Neural crest cell (in vitro differentiated cells): ENCODE results near the gene C2orf15. TPM values are rescaled to one million over a fixed set of nuclear protein-coding genes. Genes with fewer than 3 reads are reported as not detected.
A peak's percentile ranks its signal among the peaks of the same experiment; 100 is the strongest.

ENCODE experiments used
- DNase-seq: peaks from one replicate; pipeline ENCODE4 v3.0.0; 2021; ENCODE audit warnings: low read depth, mixed read lengths, low spot score
- H3K27ac Mint-ChIP-seq: one replicate; pipeline ENCODE4 v1.8.0; 2021; ENCODE audit warnings: mild to moderate bottlenecking, mixed read lengths; ENCODE audit not compliant: unreplicated experiment
- H3K27me3 Mint-ChIP-seq: 2 replicates; pipeline ENCODE4 v1.8.0; 2021; ENCODE audit warnings: low read depth, mild to moderate bottlenecking, mixed read lengths
- H3K36me3 Mint-ChIP-seq: 2 replicates; pipeline ENCODE4 v1.8.0; 2021; ENCODE audit warnings: low read depth, mild to moderate bottlenecking, mixed read lengths
- H3K4me1 Mint-ChIP-seq: 2 replicates; pipeline ENCODE4 v1.8.0; 2021; ENCODE audit warnings: mixed read lengths
- H3K4me3 Mint-ChIP-seq: one replicate; pipeline ENCODE4 v1.8.0; 2021; ENCODE audit warnings: mild to moderate bottlenecking, mixed read lengths
- H3K9me3 Mint-ChIP-seq: 2 replicates; pipeline ENCODE4 v1.8.0; 2021; ENCODE audit warnings: mixed read lengths
- total RNA-seq: library from RNA; stranded (reverse); gene quantifications from 2 replicates; pipeline ENCODE4 v1.2.1, GENCODE V29; 2021
- TF ChIP-seq, protein P1 (sequence below): fragments of 200-600 bp; sonication (generic); conservative IDR thresholded peaks from 2 replicates; pipeline ENCODE4 v1.5.0; 2021; ENCODE audit warnings: antibody characterized with exemption, mild to moderate bottlenecking

C2orf15 gene
- total RNA-seq, 1 donor from 2014 or later = 0.37 TPM

DNA sequence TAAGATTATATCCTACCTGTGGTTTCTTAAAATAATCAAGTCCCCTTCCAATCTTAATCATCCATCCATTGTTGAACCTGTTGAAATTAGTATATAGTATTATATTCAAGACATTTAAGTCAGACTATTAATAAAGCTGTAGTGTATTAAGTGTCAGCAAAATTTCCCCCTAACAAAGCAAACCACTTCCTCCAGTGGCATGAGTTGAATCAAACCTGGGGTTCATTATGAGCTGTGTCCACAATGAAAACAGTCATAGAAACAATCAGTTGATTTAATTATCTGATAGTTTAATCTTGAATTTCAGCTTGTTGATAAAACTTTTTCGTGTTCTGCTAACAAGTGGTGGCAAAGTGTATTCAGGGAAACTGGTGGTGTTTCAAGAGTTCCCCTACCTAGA lies 28.0 kb downstream of the C2orf15 start:
- Mint-ChIP-seq H3K9me3 (no peaks in the 10 kb centered on the region), H3K4me1 (no peaks in the 10 kb centered on the region), H3K27me3 (no peaks in the 10 kb centered on the region), H3K4me3 (no peak overlapping the region), H3K36me3 (no peaks in the 10 kb centered on the region), H3K27ac (no peak overlapping the region)
- TF ChIP-seq, protein P1, sequence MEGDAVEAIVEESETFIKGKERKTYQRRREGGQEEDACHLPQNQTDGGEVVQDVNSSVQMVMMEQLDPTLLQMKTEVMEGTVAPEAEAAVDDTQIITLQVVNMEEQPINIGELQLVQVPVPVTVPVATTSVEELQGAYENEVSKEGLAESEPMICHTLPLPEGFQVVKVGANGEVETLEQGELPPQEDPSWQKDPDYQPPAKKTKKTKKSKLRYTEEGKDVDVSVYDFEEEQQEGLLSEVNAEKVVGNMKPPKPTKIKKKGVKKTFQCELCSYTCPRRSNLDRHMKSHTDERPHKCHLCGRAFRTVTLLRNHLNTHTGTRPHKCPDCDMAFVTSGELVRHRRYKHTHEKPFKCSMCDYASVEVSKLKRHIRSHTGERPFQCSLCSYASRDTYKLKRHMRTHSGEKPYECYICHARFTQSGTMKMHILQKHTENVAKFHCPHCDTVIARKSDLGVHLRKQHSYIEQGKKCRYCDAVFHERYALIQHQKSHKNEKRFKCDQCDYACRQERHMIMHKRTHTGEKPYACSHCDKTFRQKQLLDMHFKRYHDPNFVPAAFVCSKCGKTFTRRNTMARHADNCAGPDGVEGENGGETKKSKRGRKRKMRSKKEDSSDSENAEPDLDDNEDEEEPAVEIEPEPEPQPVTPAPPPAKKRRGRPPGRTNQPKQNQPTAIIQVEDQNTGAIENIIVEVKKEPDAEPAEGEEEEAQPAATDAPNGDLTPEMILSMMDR = no peak
- DNase-seq = no peak

DNA sequence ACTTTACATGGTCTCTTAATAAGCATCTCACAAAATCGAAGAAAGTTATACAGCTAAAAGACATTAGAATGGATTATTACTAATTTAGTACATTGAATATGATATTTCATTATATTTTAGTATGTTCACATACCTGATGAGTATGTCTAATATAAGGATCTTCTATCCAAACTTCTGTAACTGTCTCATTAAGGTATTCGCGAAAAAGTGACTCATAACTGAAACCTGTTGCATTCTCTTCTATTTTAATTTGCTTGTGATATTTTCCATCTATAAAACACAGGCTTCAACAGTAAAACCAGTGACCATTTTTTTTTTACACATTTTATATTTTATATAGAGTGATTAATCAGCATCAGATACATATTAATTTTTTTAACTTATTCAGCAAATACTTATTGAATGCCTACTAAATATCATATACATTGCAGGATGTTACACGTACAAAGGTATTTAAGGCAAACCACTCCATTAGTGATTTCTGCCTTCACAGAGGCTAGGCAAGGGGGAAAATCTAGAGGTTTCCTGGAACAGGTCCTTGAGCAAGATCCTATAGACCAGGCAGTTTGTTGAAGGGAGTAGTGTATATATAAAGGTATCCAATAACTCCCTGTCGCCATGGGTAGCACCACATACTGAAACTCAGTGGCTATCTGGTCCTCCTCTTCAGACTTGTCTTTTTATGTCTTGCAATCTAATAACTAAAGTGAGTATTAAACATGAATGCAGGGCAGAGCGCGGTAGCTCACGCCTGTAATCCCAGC lies 30.1 kb downstream of the C2orf15 start:
- DNase-seq = no peak
- no peak overlapping the region for H3K4me3 Mint-ChIP-seq
- H3K36me3 Mint-ChIP-seq = no peaks in the 10 kb centered on the region
- H3K4me1 Mint-ChIP-seq = no peaks in the 10 kb centered on the region
- TF ChIP-seq, protein P1 = no peak
- no peak overlapping the region for H3K27ac Mint-ChIP-seq
- no peaks in the 10 kb centered on the region for H3K9me3 Mint-ChIP-seq
- H3K27me3 Mint-ChIP-seq = no peaks in the 10 kb centered on the region

DNA sequence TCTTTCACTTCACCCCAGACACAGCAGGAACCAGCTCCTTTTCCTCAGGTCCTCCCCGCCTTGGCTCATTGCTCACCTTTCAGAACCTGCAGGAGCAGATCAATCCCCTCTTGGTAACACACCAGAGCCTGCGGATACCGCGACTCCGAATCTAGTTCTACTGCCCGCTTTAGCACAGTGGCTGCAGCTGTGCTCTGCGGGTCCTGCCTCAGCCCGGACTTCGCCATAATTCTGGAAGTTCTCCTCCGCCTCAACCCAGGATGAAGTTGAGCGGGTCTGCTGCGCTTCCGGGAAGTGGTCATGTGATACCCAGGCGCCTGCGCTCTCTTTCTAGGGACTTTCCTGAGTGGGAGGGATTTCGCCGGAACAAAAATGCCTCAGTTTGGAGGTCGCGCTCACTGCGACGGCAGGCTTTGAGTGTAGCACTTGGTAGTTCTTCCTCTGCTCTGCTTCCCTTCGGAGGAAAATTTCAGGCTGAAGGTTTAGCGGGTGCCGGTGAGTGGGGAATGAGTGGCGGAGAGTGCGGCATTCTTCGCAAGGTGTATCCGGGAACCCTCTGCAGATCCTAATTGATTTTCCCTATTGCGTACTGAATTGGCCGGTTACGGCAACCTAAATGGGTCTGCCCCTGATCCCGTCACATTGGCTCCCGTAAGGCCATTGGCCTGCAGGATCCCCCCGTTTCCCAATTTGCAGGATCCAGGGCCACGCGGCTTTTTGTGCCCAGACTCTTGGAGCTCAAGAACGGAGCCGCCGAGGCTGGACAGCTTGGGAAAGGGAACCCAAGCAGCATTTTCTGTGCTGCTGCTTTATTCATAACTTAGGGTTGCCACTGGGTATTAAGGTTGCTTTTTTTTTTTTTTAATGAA lies 39.5 kb downstream of the C2orf15 start, which contains the start of the genes MITD1 and MRPL30:
Gene MITD1, minus strand, starts transcription at position 304 of the 869 bp plus-strand sequence. Its CDS starts 77 bp downstream, at position 227.
Gene MRPL30, plus strand, starts transcription at position 430 of the 869 bp plus-strand sequence. CDS start 5,020 bp downstream, outside the sequence.
- Mint-ChIP-seq H3K4me1 (peaks cover 26% of the 10 kb centered on the region), H3K4me3 (peak within 1 kb of the TSS; percentile 99), H3K27me3 (no peaks in the 10 kb centered on the region), H3K36me3 (no peaks in the 10 kb centered on the region), H3K27ac (peak within 1 kb of the TSS; percentile 97), H3K9me3 (no peaks in the 10 kb centered on the region)
- TF ChIP-seq, protein P1 = no peak
- peak; percentile 90 for DNase-seq

DNA sequence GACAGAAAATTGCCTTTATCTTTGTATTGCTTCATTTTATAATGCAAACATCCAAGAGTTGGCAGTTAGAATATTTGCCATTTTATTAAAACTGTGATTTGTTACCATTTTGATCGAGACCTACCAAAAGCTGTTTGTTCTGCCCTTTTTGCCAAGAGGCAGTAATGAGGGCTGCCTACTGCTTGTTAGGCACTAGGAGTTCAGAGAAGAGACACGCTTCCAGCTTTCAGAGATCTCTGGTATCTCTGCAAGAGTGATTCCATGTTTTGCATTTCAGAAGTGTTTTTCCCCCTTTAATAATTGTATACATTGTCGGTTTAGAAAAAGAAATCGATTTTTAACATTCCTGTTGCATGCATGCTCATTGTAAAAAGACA lies 40.1 kb downstream of the C2orf15 start:
- DNase-seq = no peak
- Mint-ChIP-seq H3K4me1 (peaks cover 26% of the 10 kb centered on the region), H3K9me3 (no peaks in the 10 kb centered on the region), H3K27me3 (no peaks in the 10 kb centered on the region), H3K4me3 (peak overlapping the region; percentile 99), H3K27ac (peak overlapping the region; percentile 94), H3K36me3 (no peaks in the 10 kb centered on the region)
- TF ChIP-seq, protein P1 = no peak

DNA sequence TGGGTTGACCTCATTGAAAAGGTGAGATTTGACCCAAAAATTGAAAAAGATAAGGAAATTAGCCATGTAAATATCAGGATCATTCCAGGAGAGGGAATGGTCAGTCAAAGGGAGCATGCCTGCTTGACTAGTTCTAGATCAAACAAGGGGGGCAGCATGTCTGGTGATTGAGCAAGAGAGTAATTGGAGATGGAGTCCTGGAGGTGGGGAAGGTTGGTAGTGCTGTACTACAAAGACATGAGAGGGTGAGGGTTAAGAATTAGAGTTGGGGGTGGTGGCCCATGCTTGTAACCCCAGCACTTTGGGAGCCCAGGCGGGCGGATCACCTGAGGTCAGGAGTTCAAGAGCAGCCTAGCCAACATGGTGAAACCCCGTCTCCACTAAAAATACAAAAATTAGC lies 41.5 kb downstream of the C2orf15 start:
- TF ChIP-seq, protein P1 = no peak
- H3K27ac Mint-ChIP-seq = no peak overlapping the region
- H3K27me3 Mint-ChIP-seq = no peaks in the 10 kb centered on the region
- H3K4me3 Mint-ChIP-seq = peak overlapping the region; percentile 47
- H3K36me3 Mint-ChIP-seq = peaks cover 2% of the 10 kb centered on the region
- no peak for DNase-seq
- peaks cover 26% of the 10 kb centered on the region for H3K4me1 Mint-ChIP-seq
- H3K9me3 Mint-ChIP-seq = no peaks in the 10 kb centered on the region
